GM12891 (cell line): ENCODE results near the gene WLS.

Source experiments
- PAX5 ChIP-seq: IDR thresholded peaks from 2 replicates; pipeline ENCODE4 v1.6.1; 2011; ENCODE audit warnings: low read length, moderate library complexity, mild to moderate bottlenecking; ENCODE audit not compliant: insufficient read depth, severe bottlenecking
- POLR2A ChIP-seq: IDR thresholded peaks from 2 replicates; pipeline ENCODE4 v1.6.1; 2011; ENCODE audit warnings: low read depth, low read length, control low read depth
- POLR2AphosphoS5 ChIP-seq: IDR thresholded peaks from 2 replicates; pipeline ENCODE4 v1.6.1; 2011; ENCODE audit warnings: low read depth, low read length, control low read depth
- POU2F2 ChIP-seq: IDR thresholded peaks from 2 replicates; pipeline ENCODE4 v1.6.1; 2011; ENCODE audit warnings: low read depth, mild to moderate bottlenecking, control low read depth, low read length, moderate library complexity
- SPI1 ChIP-seq: IDR thresholded peaks from 2 replicates; pipeline ENCODE4 v1.6.1; 2011; ENCODE audit warnings: low read depth, low read length, control low read depth

DNA sequence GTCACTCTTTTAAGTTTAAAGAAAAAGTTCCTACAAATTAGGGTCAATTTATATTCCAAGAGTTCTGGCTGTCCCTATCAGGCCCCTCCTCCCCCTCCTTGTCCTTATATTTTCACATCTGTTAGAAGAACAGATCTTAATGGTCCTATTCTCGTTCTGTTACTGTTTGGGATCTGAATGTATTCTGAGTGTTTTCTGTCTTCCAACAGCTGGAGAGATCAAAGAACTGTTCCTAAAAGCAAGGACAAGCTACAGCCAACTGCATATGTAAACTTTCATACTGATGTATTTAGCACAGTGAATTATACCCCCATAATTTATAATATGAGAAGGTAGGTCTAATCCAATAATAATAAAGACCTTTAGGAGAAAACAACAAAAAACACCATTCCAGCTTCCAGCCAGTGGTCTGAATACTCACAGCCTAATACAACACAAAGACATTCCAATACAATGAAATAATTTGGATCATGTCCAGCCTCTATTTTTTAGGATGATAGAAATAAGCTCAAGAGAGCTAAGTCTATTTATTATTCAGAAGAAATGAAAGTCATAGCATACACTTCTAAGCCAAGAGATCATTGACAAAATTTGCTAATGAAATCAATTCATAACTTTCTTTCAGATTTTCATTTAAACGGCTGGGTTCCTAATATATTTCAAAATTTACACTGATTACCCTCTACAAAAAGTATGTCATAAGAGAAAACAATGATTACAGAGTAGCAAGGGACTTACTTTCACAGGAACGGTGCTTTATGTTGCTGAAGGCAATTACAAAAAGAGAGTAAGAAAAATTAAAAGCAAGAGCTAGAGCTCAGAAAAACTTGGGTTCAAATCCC, 25.3 kb downstream of the WLS start:
- no peak for TF ChIP-seq POLR2A
- TF ChIP-seq POLR2AphosphoS5 = no peak
- no peak for TF ChIP-seq SPI1
- no peak for TF ChIP-seq PAX5
- TF ChIP-seq POU2F2 = no peak
